Left lung (tissue), 10 donors: ENCODE data around the gene ART1. TPM values are rescaled to one million over a fixed set of nuclear protein-coding genes. Genes with fewer than 3 reads are reported as not detected.

Experiments
- ATAC-seq: fragments of 200-7000 bp; cut with Tn5 transposase; one replicate; pipeline ENCODE4 v1.9.1; 2020; ENCODE audit warnings: moderate library complexity
- DNase-seq, 4 donors: peaks; one replicate each; pipeline ENCODE4 v3.0.0-alpha.2; 2013 to 2020
- H3K27ac ChIP-seq, 2 donors: fragments of 200-600 bp; sonication (generic) in 1 of 2; one replicate each; pipeline versions ENCODE4 v1.5.0 to v1.8.0; 2020 to 2021
- H3K27me3 ChIP-seq, 2 donors: fragments of 200-600 bp; sonication (generic) in 1 of 2; one replicate each; pipeline versions ENCODE4 v1.5.0 to v1.8.0; 2020 to 2021
- H3K36me3 ChIP-seq, 2 donors: fragments of 200-600 bp; sonication (generic) in 1 of 2; one replicate each; pipeline versions ENCODE4 v1.5.0 to v1.8.0; 2020 to 2021
- H3K4me1 ChIP-seq, 2 donors: fragments of 200-600 bp; one replicate each; pipeline ENCODE4 v1.8.0; 2021
- H3K4me3 ChIP-seq, 2 donors: fragments of 200-600 bp; sonication (generic) in 1 of 2; one replicate each; pipeline versions ENCODE4 v1.5.0 to v1.8.0; 2020 to 2021; ENCODE audit warnings: mild to moderate bottlenecking in 1 of 2
- H3K9me3 ChIP-seq, 2 donors: fragments of 200-600 bp; sonication (generic) in 1 of 2; one replicate each; pipeline versions ENCODE4 v1.5.0 to v1.8.0; 2020 to 2021
- intact Hi-C, 2 donors: fragments of 100-400 bp; cut with DNase I; formaldehyde crosslinking; loops; one replicate each; pipeline versions ENCODE4 v1.11.2 to v1.14.2; 2022
- polyA plus RNA-seq, 6 donors: library from polyadenylated mRNA; unstranded; fragments of 120-200 nt; gene quantifications; one replicate each; pipeline ENCODE4 v1.2.1, GENCODE V29; 2013; ENCODE audit not compliant: insufficient read length in 6 of 6
- total RNA-seq, 2 donors: library from RNA; stranded (reverse); fragmentation: NEBNext Ultra II Directional; extraction: Animal tissue kit (Norgen Biotek cat#: 25700); gene quantifications; one replicate each; pipeline ENCODE4 v1.2.1, GENCODE V29; 2021
- TF ChIP-seq, protein P1 (sequence below), 2 donors: fragments of 200-600 bp; sonication (generic) in 1 of 2; IDR thresholded peaks; one replicate each; pipeline versions ENCODE4 v1.5.0 to v1.8.0; 2021; ENCODE audit warnings: antibody characterized with exemption in 2 of 2
- donor health status: DM: no; HTN: yes; CAD: no.
- donor health status: DM: no; HTN: no; CAD: no.

The ART1 gene
- total and polyA plus RNA-seq, 8 donors: 0.13 to 0.55 (median 0.32) TPM; not detected in 4

- H3K4me3 ChIP-seq: no peak overlapping the region
- H3K4me1 ChIP-seq: no peaks in the 10 kb centered on the region
- H3K9me3 ChIP-seq: no peaks in the 10 kb centered on the region
- H3K36me3 ChIP-seq: no peaks in the 10 kb centered on the region
- DNase-seq (peak in 1 of 4 donors; percentile 3), ATAC-seq (no peak)
- intact Hi-C loops: no loop called here
- H3K27me3 ChIP-seq: no peaks in the 10 kb centered on the region
- TF ChIP-seq, protein P1, sequence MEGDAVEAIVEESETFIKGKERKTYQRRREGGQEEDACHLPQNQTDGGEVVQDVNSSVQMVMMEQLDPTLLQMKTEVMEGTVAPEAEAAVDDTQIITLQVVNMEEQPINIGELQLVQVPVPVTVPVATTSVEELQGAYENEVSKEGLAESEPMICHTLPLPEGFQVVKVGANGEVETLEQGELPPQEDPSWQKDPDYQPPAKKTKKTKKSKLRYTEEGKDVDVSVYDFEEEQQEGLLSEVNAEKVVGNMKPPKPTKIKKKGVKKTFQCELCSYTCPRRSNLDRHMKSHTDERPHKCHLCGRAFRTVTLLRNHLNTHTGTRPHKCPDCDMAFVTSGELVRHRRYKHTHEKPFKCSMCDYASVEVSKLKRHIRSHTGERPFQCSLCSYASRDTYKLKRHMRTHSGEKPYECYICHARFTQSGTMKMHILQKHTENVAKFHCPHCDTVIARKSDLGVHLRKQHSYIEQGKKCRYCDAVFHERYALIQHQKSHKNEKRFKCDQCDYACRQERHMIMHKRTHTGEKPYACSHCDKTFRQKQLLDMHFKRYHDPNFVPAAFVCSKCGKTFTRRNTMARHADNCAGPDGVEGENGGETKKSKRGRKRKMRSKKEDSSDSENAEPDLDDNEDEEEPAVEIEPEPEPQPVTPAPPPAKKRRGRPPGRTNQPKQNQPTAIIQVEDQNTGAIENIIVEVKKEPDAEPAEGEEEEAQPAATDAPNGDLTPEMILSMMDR (IDR thresholded peaks at IDR 0.05): no peak
- no peak overlapping the region for H3K27ac ChIP-seq
These were observed 12.8 kb upstream of the ART1 start for GRCh38 chr11:3632070-3632660.

GRCh38 chr11:3635641-3636375 lies 9.1 kb upstream of the ART1 start:
- DNase-seq (no peak), ATAC-seq (no peak)
- Histone ChIP-seq H3K27ac (no peak overlapping the region), H3K4me3 (no peak overlapping the region), H3K27me3 (no peaks in the 10 kb centered on the region), H3K36me3 (no peaks in the 10 kb centered on the region), H3K9me3 (no peaks in the 10 kb centered on the region), H3K4me1 (no peaks in the 10 kb centered on the region)
- TF ChIP-seq, protein P1 (IDR thresholded peaks at IDR 0.05): no peak
- intact Hi-C loops: no loop called here

DNA sequence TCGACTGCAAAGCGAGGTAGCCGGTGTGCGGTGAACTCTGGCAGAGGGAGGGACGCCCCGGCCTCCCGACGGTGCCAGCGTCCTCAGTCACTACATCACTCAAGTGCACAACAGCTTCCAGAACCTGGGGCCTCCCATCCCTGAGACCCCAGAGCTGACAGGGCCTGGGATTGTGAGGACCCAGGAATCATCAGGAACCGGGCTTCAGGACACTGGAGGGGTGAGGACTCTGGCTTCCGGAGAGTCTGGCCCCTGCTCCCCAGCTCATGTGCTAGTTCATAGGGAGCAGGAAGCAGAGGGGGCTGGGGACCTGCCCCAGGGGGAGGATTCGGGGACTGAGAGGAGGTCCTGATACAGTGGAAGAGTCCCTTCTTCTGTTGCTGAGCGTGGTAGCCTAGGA lies 7.7 kb upstream of the ART1 start:
- Histone ChIP-seq H3K36me3 (no peaks in the 10 kb centered on the region), H3K4me3 (no peak overlapping the region), H3K9me3 (no peaks in the 10 kb centered on the region), H3K27ac (no peak overlapping the region), H3K27me3 (peaks cover 0 to 11% of the 10 kb centered on the region in 2 donors), H3K4me1 (peaks cover under 1 to 2% of the 10 kb centered on the region in 2 donors)
- TF ChIP-seq, protein P1 (IDR thresholded peaks at IDR 0.05): no peak
- ATAC-seq (no peak), DNase-seq (no peak)
- intact Hi-C loops: no loop called here

DNA sequence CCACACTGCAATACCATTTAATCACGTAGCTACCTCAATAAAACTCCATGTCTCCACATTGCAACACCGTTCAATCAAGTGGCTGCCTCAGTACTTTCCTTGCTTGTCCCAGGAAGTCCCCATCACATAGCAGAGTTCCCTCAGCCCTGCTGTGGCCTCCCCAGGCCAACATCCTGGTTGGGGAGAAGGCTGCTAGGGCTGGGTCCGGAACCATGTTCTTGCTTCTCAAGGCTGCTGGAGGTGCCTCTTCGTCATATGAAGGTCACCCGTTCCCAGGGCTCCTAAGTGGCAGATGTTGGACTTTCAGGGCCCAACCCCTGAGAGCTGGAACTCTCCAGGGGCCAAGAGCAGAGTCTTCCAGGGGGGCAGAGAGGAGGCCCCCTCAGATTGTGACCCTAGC lies 6.4 kb upstream of the ART1 start:
- H3K36me3 ChIP-seq: no peaks in the 10 kb centered on the region
- ATAC-seq (no peak), DNase-seq (no peak)
- peaks cover 0 to 24% of the 10 kb centered on the region in 2 donors for H3K27me3 ChIP-seq
- TF ChIP-seq, protein P1 (IDR thresholded peaks at IDR 0.05): no peak
- no peak overlapping the region for H3K4me3 ChIP-seq
- intact Hi-C loops: no loop called here
- no peak overlapping the region for H3K27ac ChIP-seq
- no peaks in the 10 kb centered on the region for H3K9me3 ChIP-seq
- peaks cover 13 to 15% of the 10 kb centered on the region in 2 donors for H3K4me1 ChIP-seq

DNA sequence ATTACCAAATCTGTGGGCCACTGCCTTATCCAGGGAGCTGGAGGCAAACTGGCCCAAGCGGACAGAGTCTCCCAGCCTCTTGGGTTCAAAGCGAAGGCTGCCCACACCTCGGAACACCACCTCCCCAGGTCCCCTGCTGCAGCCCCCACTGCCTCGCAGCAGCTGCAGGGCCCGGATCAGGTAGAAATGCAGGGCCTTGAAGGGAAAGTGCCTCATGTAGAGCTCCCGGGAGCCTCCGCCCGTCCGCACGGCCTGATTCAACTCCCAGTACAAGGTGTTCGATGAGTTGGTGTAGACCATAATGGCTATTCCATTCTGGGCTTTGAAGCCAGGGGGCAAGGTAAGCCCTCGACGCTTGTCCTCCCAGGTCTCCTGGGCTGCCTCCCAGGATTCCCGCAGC lies 5.1 kb upstream of the ART1 start:
- peak in 1 of 4 donors; percentile 70 for DNase-seq
- TF ChIP-seq, protein P1 (IDR thresholded peaks at IDR 0.05): no peak
- H3K36me3 ChIP-seq: no peaks in the 10 kb centered on the region
- H3K4me3 ChIP-seq: no peak overlapping the region
- peaks cover 14 to 17% of the 10 kb centered on the region in 2 donors for H3K4me1 ChIP-seq
- no peaks in the 10 kb centered on the region for H3K9me3 ChIP-seq
- intact Hi-C loops: no loop called here
- no peak for ATAC-seq
- H3K27me3 ChIP-seq: peaks cover 0 to 36% of the 10 kb centered on the region in 2 donors
- no peak overlapping the region for H3K27ac ChIP-seq
